GM21723 (cell line): ENCODE data around the gene ST6GAL1.
"Not testable (repeated sequence)": the region's sequence is repeated elsewhere in the genome, so short reads cannot be mapped to it uniquely, and the experiment has no call there.

Experiments
- ATAC-seq: cut with Tn5 transposase; IDR thresholded peaks from one replicate; pipeline ENCODE4 v1.9.1; 2021; ENCODE audit warnings: mild to moderate bottlenecking, moderate library complexity; ENCODE audit not compliant: unreplicated experiment

Gene ST6GAL1

DNA sequence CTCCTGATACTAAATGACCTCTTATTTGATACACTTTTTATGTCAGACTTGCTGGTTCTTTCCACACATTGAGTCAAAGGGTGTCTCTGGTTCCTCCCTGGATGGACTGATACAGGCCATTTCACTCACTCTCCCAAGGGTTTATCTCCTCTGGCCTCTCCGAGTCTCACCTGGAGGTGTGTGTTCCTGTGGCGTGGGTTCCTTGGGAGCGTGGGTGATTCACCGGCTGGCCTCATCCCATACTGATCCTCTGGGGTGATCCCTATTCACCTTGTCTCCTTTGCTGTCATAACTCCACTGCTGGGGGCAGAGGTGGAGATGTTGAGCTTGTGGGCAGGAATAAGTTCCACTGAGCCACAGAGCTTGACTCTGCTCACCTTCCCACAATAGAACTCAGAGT, 61.1 kb downstream of the ST6GAL1 start:
- ATAC-seq: no peak

GRCh38 chr3:186992096-186992495, 61.8 kb downstream of the ST6GAL1 start:
- not testable (repeated sequence) for ATAC-seq

DNA sequence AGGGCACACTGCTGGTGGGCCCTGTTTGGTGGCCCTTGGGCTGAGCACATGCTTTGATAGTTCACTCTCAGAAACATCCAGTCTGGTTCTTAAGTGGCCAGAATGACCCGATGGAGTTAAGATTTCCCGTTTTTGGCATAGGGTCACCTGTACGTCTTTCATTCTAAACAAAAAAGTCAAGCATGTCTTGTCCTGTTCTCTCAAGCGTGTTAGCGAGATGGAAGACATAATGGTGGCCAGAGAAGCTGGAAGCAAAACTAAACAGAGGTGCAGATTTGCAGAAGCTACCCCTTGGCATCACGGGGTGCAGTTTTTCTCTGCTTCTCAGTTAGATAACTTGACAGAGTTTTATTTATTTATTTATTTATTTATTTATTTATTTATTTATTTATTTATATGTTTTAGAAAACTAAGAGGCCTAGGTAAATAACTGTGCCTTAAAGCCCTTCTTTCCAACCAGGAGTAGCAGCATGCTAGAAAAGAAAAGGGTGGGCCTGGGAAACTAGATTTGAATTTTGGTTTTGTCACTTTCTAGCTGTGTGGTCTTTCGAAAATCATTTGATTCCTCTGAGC, 63.0 kb downstream of the ST6GAL1 start:
- ATAC-seq: no peak

DNA sequence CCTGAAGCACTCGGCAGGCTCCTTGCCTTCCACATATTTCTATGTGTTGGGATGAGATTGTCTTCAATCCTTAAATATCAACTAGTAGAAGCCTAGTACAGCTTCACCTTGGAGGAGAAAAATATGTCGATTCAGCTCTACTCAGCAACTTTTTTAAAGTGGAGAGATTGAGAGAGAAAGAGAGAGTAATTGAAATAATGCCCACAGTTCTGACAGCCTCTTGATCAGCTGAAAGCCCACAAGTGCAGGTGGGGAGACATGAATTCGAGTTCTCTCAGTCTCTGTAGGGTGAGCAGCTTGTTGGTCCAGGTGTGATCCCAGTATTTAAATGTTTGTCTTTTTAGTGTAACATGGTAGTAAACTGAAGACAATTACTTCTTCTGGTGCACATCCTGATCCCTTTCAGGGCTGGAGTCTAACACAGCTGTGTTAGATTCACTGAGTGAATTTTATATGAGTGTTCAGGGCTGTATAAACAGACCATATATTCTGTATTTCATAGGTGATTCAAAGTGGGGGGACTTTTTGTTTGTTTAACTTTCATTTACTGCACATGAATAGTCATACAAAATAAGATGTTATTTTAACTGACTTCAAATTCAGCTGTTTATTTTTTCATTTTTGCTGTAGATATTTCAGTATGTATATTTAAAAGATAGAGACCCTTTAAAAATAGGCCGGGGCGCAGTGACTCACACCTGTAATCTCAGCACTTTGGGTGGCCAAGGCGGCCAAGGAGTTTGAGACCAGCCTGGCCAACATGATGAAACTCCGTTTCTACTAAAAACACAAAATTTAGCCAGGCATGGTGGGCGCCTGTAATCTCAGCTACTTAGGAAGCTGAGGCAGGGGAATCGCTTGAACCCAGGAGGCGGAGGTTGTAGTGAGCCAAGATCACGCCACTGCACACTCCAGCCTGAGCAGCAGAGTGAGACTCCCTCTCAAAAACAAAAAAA, 64.0 kb downstream of the ST6GAL1 start:
- no peak for ATAC-seq

GRCh38 chr3:186996356-186996755, 66.0 kb downstream of the ST6GAL1 start:
- ATAC-seq: peak; percentile 33

DNA sequence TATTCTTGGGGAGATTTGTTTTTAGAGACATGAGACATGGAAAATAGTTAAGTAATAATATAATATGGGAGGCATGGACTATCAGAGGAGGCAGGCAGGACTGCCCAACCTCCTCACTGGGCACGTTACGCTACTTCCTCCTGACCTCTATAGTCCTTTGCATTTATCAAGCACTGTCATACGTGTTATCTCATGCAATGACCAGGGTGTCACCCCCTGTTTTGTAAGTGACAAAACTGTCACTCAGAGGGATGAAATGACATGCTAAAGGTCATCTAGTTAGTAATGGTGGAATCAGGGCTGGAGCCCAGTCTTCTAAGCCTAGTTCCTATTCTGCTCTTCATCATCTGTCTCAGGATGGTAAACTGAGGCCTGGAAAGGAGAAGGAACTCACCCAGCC, 66.7 kb downstream of the ST6GAL1 start:
- ATAC-seq: no peak

DNA sequence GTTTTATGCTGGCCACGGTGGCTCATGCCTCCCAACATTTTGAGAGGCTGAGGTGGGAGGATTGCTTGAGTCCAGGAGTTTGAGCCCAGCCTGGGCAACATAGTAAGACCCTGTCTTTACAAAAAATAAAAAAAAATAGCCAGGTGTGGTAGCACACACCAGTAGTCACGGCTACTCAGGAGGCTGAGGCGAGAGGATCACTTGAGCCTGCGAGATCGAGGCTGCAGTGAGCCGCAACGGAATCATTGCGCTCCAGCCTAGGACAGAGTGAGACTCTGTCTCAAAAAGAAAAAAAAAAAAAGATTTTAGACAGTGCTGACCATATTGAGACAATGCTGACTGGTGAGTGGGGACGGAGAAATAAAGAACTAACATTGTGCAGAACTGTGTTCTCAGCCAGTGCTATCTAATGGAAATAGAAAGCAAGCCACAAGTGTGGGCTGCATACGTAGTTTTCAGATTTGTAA, 67.2 kb downstream of the ST6GAL1 start:
- ATAC-seq: no peak

DNA sequence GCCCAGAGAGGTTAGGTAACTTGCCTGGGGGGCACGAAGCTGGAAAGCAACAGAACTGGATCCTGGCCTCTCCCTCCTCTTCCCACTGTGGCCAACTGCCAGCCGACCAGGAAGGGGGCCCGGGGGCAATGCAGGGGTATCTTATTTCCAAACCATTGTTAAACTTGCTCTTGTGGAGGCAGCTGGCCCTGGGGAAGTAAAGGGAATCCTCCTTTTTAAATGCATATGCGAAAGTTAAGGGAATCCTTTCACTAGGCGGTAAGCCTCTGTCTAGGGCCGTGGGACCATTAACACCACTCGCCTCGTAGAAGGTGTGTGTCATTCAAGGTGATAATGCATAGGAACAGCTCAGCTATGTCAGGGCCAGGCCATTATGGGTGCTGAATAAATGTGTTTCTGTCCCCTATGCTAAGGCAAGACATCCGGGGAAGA, 68.6 kb downstream of the ST6GAL1 start:
- no peak for ATAC-seq

DNA sequence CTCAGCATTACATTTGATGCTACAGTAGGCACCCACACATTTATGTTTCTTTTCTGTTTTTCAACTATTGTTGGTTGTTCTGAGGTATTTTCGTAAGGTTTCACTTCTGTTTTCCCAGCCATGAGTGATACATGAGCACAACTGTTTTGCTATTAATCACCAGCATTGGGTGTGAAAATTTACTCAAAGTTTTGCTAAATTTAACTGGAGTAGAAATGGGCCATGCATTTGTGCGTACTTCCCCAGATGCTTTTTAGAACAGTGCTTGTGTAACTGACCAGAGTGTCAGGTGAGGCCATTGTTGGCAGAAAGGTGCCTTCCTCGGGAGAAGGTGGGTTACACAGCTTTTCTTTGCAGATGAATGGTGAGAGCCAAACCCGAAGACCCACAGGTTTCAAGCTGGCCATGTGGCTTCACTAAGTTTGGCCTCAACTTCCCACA, 70.4 kb downstream of the ST6GAL1 start:
- ATAC-seq: peak; percentile 69

DNA sequence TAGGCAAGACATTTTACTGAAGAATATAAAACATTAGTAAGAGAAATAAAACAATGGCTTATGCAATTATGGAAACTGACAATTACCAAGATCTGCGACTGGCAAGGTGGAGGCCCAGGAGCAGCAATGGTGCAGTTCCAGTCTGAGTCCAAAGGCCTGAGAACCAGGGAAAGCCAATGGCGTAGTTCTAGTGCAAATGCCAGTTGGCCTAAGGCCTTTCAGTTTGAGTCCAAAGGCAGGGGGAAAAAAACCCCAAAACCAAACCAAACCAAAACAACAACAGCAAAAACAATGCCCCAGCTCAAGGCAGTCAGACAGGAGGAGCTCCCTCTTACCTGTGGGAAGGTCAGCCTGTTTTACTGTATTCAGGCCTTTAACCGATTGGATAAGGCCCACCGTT, 72.6 kb downstream of the ST6GAL1 start:
- ATAC-seq: no peak

- ATAC-seq: no peak
Observed at GRCh38 chr3:187005827-187006481, 75.6 kb downstream of the ST6GAL1 start.

DNA sequence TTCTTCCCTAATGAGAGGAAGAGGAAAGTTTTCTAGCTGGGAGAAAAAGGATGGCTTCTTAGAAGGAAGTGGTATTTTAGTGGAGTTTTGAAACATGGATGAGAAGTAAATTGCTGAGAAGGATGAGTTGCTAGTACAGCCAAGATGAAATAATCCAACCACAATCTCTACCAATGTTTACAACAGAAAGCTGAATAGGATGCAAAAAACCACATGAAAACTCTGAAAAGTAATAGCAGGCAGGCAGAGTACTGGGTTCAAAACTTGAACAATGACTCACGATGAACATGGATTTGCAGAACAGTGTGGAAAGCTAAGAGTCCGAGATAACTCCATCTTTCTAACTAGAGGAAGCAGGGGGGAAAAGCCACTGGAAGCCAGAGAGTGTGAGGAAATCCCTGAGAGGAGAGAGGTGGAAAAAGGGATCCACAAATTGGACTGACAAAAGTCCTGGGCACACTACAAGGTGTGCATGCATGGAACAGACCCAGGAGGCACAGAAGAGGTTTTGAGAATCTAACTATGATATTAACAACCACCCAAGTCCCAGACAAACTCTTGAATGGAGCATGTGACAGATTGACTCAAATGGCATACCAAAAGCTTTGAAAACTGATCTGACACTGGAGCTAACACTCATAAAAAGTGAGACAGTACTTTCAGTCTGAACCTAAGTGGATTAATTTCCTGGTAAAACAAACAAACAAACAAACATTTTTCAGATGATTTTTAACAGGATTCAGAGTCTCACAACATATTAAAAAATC, 76.7 kb downstream of the ST6GAL1 start:
- no peak for ATAC-seq

GRCh38 chr3:187010382-187010781, 80.1 kb downstream of the ST6GAL1 start:
- ATAC-seq: not testable (repeated sequence)

GRCh38 chr3:187011915-187012314, 81.6 kb downstream of the ST6GAL1 start:
- ATAC-seq: peak; percentile 42

DNA sequence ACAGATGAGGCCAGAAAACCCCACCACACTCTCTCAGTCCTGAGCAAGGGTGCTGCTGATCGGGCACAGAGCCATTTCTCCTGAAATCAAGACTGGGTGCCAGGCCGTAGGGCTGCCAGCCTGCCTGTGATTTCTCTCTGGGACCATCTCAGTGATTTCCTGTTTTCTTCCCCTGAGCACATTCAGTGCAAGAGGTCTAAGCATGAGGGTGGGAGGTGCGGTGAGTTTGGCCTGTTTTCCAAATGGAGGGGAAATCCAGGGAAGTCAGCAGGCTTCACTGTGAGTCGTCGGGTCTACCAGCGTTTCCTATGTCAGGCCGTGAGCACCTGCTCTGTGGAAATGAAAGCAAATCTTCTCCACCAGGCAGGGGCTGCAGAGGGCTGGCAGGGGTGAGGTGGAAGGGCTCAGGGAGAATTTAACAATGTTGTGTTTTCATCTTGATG, 82.3 kb downstream of the ST6GAL1 start:
- no peak for ATAC-seq

DNA sequence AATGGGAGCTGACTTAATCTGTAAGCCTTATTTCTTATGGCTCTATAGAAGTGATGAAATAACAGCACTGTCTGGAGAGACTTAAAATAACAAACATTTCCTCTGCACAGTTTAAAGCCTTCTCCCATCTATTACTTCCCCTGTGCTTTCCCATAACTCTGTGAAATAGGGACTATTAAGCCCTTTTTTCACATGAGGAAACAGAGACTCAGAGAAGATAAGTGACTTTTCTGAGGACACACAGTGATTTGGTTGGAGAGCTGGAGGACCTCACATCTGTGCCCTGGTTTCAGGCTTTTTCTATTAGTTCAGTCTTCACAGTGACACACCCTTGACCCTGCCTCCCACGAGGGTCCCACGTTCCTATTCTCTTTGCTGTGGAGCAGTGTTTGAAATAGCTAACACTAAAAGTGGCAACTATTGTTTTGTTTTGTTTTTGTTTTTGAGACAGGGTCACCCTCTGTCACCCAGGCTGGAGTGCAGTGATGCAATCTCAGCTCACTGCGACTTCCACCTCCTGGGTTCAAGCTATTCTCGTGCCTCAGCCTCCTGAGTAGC, 82.9 kb downstream of the ST6GAL1 start:
- ATAC-seq: no peak

DNA sequence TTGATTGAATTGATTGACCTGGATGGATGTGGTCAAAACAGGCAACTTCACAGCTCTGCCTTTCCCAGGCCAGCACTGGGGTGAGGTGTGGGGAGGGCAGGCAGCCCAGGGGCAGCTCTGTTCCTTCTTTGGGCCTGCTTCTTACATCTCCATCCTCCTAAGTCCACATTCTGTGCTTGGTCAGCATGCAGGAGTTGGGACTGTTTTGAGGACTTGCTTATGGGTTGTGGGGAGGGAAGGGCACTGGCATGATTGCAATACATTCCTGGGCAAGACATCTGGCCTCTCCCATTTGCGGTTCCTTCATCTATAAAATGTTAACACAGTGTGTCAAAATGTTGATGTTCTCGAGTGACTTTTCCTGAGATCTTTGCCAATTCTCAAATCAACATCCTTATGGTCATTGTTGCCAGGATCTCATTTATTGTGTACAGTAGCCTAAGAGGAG, 84.1 kb downstream of the ST6GAL1 start:
- ATAC-seq: no peak

DNA sequence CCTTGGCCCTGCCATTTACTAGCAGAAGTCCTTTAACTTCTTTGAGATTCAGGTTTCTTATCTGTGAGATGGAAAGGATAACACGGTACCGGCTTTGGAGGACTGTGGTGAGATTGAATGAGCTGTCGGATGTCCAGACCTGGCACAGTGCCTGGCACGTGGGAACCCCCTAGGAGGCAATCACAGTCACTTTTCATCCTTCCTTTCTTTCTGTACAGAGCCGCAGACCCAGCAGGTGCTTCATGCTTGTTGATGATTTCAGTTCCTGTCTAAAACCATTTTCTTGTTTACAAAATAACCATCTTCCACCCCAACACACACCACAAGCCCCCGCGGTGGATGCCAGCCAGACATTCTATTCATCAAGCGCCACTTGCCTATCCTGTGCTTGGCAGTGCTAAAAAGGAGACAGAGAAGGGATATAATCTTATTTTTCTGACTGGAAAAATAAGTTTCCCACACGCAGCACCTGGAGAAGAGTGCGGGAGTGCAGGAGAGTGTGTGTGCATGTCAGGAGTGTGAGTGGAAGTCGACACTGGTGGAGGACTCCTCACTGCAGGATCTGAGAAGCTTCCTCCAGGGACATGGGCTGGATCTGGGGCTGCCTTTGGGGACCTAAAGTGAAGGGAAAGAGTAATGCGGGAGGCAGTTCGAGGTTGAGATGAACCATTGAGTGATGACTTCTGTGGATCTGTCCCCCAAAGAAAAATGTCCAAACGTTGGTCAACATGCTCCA, 85.7 kb downstream of the ST6GAL1 start:
- peak; percentile 59 for ATAC-seq

DNA sequence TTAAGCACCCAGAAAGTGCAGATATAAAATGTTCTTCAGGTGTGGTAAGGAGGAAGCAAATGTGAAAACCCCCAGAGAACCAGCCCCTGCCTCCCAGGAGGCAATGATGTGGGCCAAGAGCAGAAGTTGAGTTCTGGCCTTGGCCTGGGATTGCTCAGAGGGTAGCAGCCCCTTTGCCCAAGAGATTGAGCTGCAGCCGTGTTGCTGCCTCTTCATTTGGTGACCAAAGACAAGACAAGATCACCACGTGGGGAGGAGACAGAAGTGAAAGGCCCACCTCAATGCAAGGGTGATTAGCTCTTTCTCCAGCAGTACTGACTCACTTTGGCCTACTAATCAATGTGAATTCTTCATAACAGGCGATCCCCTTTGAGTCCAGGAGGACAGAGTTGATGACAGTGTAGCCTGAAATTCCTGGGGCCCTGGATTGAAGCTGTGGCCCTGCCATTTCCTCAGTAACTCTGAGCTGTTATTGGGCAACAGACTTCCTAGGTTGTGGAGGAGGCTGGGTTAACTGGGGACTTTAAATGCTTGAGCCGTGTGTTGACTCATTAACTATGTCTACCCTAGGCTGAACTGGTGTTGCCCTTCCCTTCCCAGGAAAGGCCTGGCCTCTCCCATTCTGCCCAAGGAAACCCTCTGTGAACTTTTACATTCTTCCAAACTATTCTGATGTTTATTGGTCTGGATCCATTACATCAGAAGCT, 86.5 kb downstream of the ST6GAL1 start:
- peak; percentile 21 for ATAC-seq
